IPS-18a (cell line): ENCODE measurements around the gene MTHFD1L.

Experiments used
- H3K27ac ChIP-seq: one replicate; pipeline ENCODE4 v1.5.1; 2013; ENCODE audit warnings: low read length
- H3K27me3 ChIP-seq: one replicate; pipeline ENCODE4 v1.6.1; 2013; ENCODE audit warnings: mild to moderate bottlenecking, low read length; ENCODE audit not compliant: control insufficient read depth, insufficient read depth
- H3K36me3 ChIP-seq: one replicate; pipeline ENCODE4 v1.6.1; 2013; ENCODE audit warnings: low read depth, low read length; ENCODE audit not compliant: control insufficient read depth
- H3K4me1 ChIP-seq: one replicate; pipeline ENCODE4 v1.6.1; 2013; ENCODE audit warnings: low read depth, low read length; ENCODE audit not compliant: control insufficient read depth
- H3K4me3 ChIP-seq: one replicate; pipeline ENCODE4 v1.5.1; 2013; ENCODE audit warnings: low read length
- H3K9ac ChIP-seq: one replicate; pipeline ENCODE4 v1.6.1; 2013; ENCODE audit warnings: mild to moderate bottlenecking, low read length, moderate library complexity
- H3K9me3 ChIP-seq: one replicate; pipeline ENCODE4 v1.6.1; 2013; ENCODE audit warnings: low read depth, low read length; ENCODE audit not compliant: control insufficient read depth

MTHFD1L gene

DNA sequence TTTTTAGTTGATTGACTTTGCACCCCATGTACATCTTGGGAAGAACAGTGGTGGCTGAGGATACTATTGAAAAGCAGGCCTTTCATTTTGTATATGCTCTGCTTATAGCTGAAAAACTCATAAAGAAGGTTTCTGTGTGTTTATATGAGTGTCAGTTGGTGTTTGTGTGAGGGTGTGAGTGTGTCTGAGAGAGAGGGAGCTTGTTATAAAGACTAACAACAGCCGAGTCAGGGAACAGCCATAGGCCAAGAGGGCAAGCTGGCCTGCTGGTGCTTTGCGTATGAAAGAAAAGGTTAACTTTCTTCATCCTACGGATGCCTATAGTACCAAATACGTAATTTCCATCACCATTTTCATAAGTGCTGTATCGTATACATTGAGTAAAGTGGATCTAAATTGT, 88.3 kb downstream of the MTHFD1L start:
- H3K9me3 ChIP-seq = no peaks in the 10 kb centered on the region
- H3K27me3 ChIP-seq = no peaks in the 10 kb centered on the region
- no peak overlapping the region for H3K9ac ChIP-seq
- H3K4me3 ChIP-seq = no peak overlapping the region
- peaks cover 49% of the 10 kb centered on the region for H3K36me3 ChIP-seq
- H3K4me1 ChIP-seq = no peaks in the 10 kb centered on the region
- H3K27ac ChIP-seq = no peak overlapping the region

DNA sequence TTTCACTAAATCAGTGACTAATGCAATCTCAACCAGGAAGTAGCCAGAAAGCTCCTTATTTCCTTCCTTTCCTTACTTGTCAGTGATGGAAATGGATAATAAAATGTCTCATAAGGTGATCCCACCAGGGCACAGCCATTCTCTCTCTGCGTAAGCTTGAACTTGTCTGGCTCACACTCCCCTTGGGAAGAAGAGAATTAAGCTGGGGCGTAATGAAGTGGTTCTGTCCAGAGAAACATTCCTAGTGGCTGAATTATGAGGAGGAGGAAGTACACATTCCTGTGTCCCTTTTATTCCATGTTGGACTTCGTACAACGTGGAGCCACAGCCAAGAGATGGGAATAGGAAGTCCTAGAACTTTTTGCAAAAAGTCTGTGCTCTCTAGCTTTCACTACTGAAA, 93.7 kb downstream of the MTHFD1L start:
- H3K36me3 ChIP-seq = peaks cover 25% of the 10 kb centered on the region
- no peak overlapping the region for H3K9ac ChIP-seq
- H3K27me3 ChIP-seq = no peaks in the 10 kb centered on the region
- H3K27ac ChIP-seq = no peak overlapping the region
- H3K4me1 ChIP-seq = no peaks in the 10 kb centered on the region
- no peaks in the 10 kb centered on the region for H3K9me3 ChIP-seq
- H3K4me3 ChIP-seq = no peak overlapping the region

DNA sequence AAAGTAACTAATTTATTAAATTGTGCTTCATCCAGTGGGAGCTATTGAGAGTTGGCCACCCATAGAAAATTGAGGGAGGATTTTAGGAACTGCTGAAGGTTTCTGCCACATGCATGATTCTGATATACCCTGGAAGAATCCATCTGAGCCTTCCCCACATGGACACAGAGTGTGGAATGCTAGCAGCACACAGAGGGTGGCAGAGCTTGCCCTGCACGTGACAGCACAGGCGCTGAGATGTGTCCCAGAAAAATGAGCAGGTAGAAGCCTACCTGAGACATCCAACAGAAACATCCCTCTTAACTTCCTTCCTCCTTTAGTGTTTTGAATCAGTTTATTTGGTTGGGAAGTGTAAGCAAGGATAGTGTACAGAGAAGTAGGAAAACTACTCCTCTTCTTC, 96.9 kb downstream of the MTHFD1L start:
- peaks cover 12% of the 10 kb centered on the region for H3K36me3 ChIP-seq
- H3K27ac ChIP-seq = no peak overlapping the region
- H3K9me3 ChIP-seq = no peaks in the 10 kb centered on the region
- H3K9ac ChIP-seq = no peak overlapping the region
- H3K4me3 ChIP-seq = no peak overlapping the region
- no peaks in the 10 kb centered on the region for H3K4me1 ChIP-seq
- H3K27me3 ChIP-seq = no peaks in the 10 kb centered on the region

DNA sequence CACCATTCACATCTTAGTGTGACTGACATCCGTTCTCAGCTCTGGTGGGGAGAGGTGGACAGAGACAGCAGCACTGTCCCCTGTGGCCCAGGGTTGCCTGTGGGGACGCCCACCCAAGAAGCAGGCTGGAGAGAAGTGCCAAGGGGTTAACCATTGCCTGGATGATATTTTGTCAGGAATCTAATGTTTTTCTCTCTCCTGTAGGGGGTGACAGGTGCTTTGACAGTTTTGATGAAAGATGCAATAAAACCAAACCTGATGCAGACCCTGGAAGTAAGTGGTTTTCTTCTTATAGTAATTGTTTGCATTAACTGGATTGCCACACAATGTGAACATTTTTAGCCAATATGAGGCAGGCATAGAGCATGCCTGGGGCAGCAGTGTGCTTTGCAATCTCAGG, 99.3 kb downstream of the MTHFD1L start:
- Histone ChIP-seq H3K36me3 (peaks cover 12% of the 10 kb centered on the region), H3K27ac (no peak overlapping the region), H3K27me3 (no peaks in the 10 kb centered on the region), H3K4me1 (no peaks in the 10 kb centered on the region), H3K4me3 (no peak overlapping the region), H3K9me3 (no peaks in the 10 kb centered on the region), H3K9ac (no peak overlapping the region)

DNA sequence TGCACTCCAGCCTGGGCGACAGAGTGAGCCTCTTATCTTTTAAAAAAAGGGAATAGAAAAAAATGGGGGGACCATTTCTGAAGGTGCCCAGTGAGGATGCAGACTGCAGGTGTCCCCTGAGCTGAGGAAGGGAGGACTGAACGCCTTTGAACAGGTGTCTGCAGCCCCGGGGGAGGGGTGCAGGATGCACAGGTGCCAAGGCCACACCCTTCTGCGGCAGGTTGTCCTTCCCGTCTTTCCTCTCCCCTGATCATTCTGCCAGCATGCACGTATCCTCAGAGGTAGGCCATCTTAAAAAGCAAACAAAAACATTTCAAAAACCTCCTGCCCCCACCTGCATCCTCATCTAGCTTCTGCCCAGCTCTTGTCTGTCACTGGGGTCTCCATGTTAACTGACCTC, 101.3 kb downstream of the MTHFD1L start:
- H3K27ac ChIP-seq = no peak overlapping the region
- H3K9me3 ChIP-seq = no peaks in the 10 kb centered on the region
- H3K27me3 ChIP-seq = no peaks in the 10 kb centered on the region
- peaks cover 10% of the 10 kb centered on the region for H3K36me3 ChIP-seq
- H3K9ac ChIP-seq = no peak overlapping the region
- no peak overlapping the region for H3K4me3 ChIP-seq
- H3K4me1 ChIP-seq = no peaks in the 10 kb centered on the region

DNA sequence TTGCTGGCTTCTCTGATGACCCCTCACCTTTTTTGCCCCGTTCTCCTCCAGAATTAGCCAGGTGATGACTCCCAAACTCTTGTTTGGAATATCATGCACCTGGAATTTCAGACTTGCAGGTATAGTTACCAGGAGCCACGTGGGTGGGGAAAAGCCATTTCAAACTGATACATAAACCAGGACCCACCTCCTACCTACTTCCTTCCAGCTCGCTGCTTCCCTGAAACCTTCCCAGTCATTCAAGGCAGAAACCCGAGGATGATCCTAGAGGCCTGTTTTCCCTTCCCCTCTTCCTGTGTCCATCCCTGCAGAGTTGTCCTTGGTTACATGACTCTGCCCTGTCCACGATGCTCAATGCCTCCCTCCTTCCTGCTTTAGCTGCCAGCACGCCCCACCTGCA, 101.9 kb downstream of the MTHFD1L start:
- peaks cover 15% of the 10 kb centered on the region for H3K36me3 ChIP-seq
- H3K27me3 ChIP-seq = no peaks in the 10 kb centered on the region
- H3K9ac ChIP-seq = no peak overlapping the region
- H3K4me3 ChIP-seq = no peak overlapping the region
- H3K4me1 ChIP-seq = no peaks in the 10 kb centered on the region
- no peaks in the 10 kb centered on the region for H3K9me3 ChIP-seq
- no peak overlapping the region for H3K27ac ChIP-seq

DNA sequence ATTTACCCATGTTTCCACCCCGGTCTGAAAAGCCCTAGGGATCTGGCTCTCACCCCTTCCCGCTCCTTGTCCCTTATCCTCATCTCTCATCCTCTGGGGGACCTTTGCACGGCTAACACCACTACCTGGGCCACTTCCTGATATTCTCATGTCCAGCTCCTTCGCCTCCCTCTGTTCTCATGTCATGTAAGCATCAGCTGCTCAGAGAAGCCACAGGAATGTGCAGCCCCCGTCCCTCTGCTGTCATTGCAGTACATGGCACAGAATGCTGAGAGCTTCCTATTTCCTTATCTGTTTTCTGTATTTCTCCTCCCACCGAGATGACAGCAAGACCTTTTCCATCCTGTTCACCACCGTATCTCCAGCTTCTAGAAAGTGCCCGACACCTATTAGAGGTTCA, 102.4 kb downstream of the MTHFD1L start:
- no peaks in the 10 kb centered on the region for H3K9me3 ChIP-seq
- H3K4me1 ChIP-seq = no peaks in the 10 kb centered on the region
- H3K27me3 ChIP-seq = no peaks in the 10 kb centered on the region
- peaks cover 17% of the 10 kb centered on the region for H3K36me3 ChIP-seq
- H3K9ac ChIP-seq = no peak overlapping the region
- H3K4me3 ChIP-seq = no peak overlapping the region
- no peak overlapping the region for H3K27ac ChIP-seq

DNA sequence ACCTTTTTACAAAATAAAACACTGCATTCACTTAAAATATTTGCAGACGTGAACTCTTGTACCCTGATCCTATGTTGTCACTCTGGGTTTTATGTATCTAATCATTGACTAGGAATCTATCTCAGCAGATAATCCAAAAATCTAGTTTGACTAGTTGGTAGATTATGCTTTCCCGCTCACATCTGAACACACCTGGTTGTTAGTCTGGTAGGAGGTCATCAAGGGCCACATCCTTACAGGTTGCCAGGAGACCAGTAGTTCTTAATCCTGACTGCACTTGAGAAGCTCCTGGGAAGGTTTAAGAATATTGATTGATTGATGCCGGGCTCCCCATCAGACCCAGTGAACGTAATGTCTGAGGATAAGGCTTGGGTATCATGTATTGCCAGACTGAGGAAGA, 104.4 kb downstream of the MTHFD1L start:
- H3K4me1 ChIP-seq = no peaks in the 10 kb centered on the region
- no peaks in the 10 kb centered on the region for H3K9me3 ChIP-seq
- peaks cover 21% of the 10 kb centered on the region for H3K36me3 ChIP-seq
- no peaks in the 10 kb centered on the region for H3K27me3 ChIP-seq
- no peak overlapping the region for H3K9ac ChIP-seq
- H3K27ac ChIP-seq = no peak overlapping the region
- no peak overlapping the region for H3K4me3 ChIP-seq

DNA sequence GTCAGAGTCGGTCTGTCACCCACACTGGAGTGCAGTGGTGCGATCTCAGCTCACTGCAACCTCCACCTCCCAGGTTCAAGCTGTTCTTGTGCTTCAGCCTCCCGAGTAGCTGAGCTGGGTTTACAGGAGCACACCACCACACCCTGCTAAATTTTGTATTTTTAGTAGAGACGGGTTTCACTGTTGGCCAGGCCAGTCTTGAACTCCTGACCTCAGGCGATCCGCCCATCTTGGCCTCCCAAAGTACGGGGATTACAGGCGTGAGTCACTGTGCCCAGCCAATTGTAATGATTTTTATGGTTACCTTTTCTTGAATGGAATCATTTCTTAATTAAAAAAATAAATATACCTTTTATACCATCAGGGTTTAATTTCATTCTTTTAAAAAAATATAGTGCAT, 105.7 kb downstream of the MTHFD1L start:
- Histone ChIP-seq H3K27ac (no peak overlapping the region), H3K9ac (no peak overlapping the region), H3K9me3 (no peaks in the 10 kb centered on the region), H3K36me3 (peaks cover 19% of the 10 kb centered on the region), H3K4me3 (no peak overlapping the region), H3K4me1 (no peaks in the 10 kb centered on the region), H3K27me3 (no peaks in the 10 kb centered on the region)

DNA sequence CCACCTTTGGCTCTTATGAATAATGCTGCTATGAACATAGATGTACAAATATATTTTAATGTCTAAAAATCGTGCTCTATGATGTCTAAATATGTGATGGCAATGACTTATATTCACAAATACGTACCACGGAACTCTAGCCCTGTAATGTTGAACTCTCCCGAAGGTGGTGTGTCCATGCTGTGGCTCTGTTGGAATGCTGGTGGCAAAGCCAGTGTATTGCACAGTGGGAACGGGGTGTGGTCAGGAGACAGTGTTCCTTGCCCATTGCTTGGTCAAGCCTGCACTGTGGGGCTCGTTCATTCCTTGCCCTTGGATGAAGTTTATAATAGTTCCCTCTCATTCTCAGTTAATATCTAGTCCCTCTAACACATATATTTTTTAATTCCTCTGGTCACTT, 109.6 kb downstream of the MTHFD1L start:
- Histone ChIP-seq H3K9ac (no peak overlapping the region), H3K36me3 (peaks cover 22% of the 10 kb centered on the region), H3K4me3 (no peak overlapping the region), H3K27ac (no peak overlapping the region), H3K9me3 (no peaks in the 10 kb centered on the region), H3K4me1 (no peaks in the 10 kb centered on the region), H3K27me3 (no peaks in the 10 kb centered on the region)

DNA sequence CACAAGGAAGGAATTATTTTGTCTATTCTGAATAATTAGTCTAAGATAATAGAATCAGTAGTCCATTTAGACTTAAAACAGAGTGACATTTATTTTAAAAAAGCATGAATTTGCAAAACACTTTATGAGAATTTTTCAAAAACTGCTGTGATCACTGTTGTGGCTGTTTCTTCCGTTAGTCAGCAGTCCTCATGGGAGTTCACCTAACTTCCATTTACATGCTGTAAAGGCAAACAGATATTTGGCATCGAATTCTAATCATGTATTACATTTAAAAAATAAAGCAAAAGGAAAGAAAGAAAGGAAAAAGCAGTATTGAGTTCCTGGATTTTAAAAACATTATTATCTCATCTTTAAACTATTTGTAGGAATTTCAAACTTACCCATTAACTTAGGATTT, 111.8 kb downstream of the MTHFD1L start:
- no peaks in the 10 kb centered on the region for H3K27me3 ChIP-seq
- H3K4me3 ChIP-seq = no peak overlapping the region
- H3K9me3 ChIP-seq = no peaks in the 10 kb centered on the region
- no peak overlapping the region for H3K27ac ChIP-seq
- peaks cover 16% of the 10 kb centered on the region for H3K36me3 ChIP-seq
- H3K9ac ChIP-seq = no peak overlapping the region
- H3K4me1 ChIP-seq = no peaks in the 10 kb centered on the region

DNA sequence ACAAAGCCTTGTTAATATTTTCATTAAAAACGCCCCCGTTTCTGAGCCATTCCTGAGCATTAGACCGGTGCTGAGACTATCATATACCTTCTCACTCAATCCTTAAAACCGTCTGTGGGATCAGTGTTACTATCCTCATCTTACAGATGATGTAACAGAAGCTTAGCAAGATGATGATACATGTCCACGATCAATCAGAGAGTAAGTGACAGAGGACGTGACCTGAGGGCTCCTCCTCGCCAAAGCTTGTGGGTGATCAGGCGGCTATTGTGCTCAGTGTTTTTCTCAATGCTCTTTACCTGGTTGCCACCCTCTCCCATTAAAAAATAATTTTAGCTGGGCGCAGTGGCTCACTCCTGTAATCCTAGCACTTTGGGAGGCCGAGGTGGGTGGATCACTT, 113.1 kb downstream of the MTHFD1L start:
- H3K27me3 ChIP-seq = no peaks in the 10 kb centered on the region
- H3K4me1 ChIP-seq = no peaks in the 10 kb centered on the region
- no peak overlapping the region for H3K4me3 ChIP-seq
- H3K9ac ChIP-seq = no peak overlapping the region
- H3K9me3 ChIP-seq = no peaks in the 10 kb centered on the region
- H3K36me3 ChIP-seq = peaks cover 11% of the 10 kb centered on the region
- no peak overlapping the region for H3K27ac ChIP-seq
